Effector CD4-positive, alpha-beta T cell (primary cell): ENCODE data around the gene CCDC148.

Experiments used
- DNase-seq: peaks from one replicate; pipeline ENCODE4 v3.0.0-alpha.2; 2020

Gene CCDC148

DNA sequence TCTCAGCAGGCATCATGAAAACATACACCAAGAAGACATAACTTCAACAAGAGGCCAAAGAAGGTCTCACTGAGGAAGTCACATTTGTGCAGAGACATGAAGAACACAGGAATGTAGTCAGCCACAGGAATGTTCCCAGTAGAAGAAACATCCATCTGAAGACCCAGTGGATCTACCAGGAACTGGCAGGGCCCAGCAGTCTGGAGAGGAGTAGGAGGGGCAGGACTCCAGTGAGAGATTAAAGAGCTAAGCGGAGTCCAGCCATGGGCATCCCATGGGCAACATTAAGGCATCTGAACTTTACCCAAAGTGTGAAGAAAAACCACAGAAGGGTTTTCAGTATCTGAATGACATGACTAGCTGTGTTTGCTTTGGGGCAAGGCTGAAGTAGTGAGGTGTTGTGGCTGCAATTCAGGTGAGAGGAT lies 251.8 kb downstream of the CCDC148 start:
- DNase-seq: no peak

DNA sequence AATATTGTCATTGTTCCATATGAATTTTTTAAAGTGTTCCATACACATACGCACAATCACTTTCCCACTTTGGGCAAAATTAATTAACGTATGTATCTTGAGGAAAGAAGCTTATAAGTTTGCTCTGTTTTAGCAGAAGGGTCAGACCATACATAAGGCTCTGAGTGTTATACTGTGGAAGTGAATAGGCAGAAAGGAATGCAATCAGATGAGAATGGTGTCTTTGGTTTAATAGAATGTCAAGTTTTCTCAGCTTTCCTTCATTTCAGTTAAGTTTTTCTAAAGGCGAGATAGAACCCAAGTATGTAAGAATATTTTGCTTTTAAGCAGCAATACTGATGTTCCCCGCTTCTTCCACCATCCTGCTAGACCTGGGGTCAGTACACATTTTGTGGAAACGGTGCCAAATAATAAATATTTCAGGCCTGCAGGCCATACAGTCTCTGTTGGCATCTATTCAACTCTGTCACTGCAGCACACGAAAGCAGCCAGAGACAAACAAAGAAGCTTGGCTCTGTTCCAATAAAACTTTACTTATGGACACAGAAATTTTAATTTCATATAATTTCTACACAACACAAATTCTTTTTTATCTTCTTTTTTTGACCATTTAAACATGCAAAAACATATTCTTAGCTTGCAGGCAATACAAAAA lies 254.3 kb downstream of the CCDC148 start:
- no peak for DNase-seq

DNA sequence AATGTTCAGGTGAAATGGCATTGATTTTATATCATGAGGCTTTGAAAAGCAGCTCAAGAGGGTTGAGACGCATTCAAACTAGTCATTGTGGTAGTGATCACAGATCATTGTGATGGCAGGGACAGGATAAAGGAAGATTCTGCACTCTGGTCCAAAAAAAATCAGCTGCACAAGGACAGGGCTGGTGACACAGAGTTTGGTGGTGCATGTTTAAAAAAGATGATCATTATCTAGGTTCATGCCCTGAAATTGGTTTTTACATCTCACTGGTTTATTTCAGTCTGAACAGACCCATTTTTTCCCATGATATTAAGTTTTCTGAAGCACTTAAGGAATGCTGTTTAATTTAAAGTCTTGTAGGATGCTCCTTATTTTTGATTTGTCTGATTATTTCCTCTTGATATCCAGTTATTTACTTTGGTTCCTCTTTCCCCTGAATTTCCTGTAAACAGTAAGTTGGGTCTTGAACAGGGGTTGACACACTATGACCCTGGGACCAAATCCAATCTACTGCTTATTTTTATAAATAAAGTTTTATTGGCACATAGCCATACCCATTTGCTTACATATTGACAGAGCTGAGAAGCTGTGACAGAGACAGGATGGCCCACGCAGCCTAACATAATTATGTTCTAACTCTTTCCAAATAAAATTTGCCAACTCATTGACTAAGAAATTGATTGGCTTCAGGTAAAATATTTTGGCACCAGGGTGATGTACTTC lies 256.5 kb downstream of the CCDC148 start:
- no peak for DNase-seq

DNA sequence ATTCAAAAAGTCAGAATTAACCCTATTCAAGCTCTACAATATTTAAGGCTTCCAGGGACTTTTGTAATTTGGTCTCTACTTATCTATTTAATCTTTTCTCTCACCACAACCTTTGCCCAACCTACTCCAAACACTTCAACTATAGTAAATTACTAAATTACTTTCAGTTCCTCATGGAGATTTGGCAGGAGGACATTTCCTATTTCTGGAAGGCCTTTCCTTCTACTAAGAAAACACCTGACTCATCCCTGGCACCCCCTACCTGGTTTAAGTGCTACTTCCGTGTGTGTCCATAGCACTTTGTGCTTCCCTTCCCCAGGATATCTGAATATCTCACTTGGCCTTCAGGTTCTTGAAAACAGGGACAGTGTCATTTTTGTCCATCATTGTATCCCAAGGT lies 258.6 kb downstream of the CCDC148 start:
- no peak for DNase-seq

DNA sequence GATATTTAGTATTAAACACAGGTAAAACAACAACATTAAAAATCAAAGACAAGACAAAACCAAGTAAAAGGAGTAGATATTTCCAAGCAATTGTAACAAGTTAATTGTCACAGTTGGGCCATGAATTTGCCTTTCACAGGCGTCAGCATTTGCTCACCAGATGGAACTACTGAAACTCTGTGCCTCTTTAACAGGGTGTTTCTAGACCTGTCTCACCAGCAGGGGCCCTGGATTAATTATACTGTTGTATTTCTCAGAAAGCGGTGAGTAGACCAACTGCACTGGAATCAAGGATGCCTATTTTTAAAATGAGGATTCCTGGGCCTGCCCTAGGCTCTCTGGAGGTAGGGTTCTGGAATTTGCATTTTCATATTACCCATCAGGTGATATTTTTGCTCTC lies 262.3 kb downstream of the CCDC148 start:
- DNase-seq: no peak

DNA sequence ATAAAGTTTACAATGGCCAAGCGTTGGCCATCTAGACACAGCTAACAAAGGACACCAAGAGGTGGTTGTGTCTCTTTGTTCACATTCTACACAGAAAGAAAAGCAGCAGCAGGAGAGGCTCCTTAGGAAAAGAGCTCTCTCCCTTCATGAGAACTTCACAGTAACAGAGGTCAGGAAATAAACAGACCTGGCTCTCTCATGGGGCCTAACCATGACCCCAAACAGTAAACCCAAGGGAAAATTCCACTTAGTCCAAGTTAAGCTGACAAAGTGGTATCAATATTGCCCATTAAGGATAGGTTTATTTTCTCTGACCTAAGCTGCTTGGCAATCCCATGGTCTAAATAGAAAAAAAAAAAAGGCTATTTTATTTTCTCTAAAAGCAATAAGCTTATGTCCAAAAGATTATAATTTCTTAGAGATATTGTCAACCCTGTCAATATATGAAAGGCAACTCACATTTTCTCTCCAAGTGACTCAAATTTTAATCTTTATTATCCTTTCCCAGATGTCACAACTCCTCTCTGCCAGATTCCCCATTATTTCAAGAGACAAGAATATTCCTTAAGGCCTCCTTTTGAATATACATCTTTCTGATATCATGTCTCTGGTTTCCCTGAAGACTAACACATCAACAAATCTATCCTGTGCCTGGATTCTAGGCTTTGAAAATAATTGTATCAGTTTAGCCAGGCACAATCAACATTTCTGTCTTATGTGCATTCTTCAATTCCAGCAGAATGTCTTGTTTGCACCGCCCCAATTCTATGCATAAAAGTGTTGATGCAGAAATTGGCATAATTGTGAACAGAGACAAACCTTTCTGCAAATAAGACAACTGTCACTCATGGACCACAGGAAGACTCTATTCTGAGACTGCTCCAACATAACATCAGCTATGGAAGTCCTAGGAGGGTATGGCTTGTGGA lies 263.8 kb downstream of the CCDC148 start:
- no peak for DNase-seq

DNA sequence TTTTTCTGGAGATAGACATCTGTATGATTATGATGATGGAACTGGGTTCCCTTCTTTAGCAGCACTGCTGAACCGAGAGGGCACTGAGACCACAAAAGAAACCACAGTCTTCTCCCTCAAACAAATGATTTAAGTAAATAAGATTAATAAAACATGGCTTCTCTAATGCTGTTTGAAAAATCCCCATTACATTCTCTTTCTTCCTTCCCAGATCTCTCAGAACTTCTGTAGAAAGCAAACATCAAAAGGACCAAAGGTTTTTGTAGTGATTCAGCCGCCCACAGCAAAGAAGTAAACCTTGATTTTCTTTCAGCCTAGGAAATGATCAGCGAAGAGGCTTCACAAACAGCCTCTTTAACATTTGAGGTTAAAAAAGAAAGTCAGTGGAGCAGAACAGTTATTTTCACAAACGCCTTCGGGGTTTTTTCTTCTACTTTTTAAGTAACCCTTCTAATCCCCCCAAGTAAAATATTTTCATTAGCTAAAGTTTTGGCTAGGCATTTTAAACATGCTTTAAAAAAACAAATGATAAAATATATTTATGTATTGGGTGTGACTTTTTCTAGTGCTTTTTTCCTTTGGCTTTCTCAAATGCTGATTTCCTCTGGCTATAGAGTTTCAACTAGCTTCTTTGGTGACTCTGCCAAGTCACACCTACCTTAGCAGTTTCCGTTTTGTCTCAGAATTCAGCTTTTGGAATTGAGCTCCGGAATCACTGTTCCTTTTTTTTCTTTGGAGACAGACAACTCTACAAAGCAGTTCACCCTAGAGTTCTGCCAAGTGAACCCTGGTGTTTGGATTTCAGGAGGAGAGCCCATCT lies 265.3 kb downstream of the CCDC148 start:
- no peak for DNase-seq

DNA sequence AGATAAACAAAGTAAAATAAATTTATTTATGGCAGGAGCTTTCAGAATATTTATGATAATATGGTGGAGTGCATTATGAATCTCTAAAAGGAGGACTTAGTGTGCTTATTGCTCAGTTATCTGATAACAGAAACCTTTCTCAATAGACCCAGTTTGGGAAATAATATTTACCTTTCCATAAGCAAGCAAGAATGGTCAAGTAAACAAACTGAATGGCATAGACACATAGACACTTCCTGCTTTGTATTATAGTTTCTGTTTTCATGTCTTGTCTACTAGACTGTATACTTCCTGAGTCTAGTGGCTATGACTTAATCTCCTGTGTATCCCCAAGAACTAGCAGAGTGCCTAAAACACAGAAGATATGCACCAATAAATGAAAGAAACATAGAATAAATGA lies 267.0 kb downstream of the CCDC148 start:
- DNase-seq: no peak

DNA sequence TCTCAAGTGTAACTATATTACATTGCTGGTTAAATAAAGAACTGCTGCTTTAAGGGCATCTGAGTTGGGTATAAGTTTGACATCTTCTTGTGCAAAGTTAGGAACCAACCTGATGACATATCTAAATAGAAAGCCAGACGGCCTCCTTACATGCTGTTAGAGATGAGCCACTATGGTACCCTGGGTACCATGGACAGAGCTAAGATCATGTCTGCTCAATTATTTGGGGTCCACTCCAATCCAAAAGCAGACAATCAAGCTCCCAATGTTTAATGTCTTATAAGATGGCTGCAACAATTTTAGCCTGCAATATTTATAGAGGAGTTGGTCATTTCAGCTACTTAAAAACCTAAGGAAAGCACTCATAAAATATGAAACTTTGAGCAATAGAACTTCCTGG lies 268.6 kb downstream of the CCDC148 start:
- no peak for DNase-seq

DNA sequence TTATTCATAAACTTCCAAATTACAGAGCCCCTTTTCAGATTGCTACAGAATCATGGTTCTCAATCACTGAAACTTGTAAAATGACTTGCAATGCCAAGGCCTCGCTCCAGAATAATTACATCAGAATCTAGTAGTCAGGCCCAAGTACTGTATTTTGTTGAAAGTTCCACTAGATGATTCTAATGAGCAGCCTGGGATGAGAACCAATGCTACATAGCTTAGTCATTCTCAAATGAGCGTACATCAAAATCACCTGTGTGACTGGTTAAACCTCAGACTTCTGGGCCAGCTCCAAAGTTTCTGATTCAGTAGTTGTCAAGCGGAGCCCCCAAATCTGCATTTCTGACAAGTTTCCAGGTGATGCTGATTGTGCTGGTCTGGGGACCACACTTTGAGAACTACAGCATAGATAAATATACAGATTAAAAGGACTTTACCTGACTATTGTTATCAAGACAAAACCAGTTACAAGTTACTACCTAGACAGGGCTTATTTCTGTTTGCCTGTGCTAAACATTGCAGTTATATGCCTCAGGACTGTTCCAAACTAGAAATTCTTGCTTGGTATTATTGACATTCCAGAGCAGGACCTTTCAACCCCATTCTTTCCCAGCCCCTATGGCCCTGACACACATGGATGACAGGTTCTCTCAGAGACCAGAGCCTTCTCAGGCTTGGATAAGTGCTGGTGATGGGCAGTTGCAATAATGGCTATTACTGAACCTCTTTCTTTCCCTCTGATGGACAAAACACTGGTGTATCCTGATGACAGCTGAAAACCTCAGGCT lies 271.8 kb downstream of the CCDC148 start:
- no peak for DNase-seq

DNA sequence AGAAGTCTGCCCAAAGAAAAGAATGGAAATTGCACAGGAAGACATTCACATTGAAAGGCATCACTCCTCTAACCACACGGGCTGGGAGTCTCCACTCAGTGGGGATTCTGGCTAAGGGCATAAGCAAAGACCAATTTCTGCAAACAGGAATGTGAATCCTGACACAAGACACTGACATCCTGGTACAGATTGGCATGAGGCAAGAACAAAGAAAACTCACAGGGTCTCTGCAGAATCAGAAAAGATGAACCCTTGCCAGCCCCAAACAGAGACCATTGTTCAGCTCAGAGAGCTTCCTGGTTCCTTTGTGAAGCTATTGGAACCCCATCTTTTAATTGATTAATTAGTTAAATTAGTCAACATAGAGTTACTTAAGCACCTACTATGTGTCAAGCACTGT lies 272.6 kb downstream of the CCDC148 start:
- no peak for DNase-seq

DNA sequence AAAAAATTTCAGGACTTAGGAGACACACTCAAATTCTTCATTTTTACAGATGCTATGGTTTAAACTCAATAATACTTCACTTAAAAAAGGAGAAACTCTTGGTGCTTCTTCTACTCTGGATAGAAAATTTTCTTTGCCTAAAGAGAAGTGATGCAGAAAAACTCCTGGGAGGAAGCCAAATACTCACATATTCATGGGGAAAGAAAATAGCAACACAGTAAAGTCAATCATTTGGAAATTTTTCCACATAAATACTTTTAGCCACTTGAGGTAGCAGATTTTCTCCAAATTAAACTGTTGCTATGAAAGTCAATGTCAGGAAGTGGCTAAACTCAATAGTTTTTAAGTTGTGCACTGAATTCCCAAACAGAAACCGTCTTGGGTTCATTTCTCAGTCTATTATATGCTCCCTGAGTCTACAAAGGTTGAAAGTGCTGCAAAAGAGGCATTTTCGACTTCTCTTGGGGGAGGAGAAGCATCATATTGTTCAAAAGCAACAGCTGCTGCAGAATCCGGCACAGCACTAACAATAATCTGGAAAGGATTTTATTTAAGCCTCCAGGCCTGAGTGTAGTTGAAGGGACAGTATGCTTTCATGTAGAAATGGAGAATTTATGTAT lies 273.8 kb downstream of the CCDC148 start:
- DNase-seq: no peak

DNA sequence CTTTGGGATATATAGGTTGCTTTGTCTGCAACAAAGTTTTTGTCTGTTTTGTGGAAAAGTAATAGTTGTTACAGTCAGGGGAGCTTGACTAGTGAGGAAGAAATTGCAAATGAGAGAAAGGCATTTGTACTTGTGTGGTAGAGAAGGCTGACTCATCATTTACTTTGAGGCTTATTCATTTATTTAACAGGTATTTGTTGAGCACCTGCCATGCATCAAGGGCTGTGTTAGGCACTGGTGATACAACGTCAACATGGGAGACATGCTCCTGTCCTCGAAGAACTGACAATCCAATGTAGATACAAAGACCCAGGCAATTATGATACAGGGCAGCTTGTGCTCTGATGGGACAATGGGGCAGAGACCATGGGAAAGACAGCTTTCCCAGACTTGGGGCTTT lies 275.4 kb downstream of the CCDC148 start:
- DNase-seq: no peak

DNA sequence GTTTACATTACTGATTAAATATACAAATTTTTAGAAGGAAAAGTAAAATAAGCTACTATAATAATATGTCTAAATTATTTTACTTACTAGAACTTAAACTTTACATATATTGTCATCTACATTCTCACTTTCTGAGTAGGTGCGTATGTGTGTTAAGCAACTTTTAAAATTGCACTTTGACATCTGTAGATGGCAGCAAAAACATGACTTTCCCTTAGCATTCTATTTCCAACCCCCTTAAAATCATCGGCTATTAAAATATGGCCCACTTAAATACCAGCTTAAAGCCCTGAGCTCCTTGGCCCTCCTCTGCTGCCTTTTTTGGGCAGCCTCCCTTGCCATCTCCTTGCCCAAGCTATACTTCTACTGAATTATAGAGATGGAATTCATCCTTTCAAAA lies 276.9 kb downstream of the CCDC148 start:
- no peak for DNase-seq

DNA sequence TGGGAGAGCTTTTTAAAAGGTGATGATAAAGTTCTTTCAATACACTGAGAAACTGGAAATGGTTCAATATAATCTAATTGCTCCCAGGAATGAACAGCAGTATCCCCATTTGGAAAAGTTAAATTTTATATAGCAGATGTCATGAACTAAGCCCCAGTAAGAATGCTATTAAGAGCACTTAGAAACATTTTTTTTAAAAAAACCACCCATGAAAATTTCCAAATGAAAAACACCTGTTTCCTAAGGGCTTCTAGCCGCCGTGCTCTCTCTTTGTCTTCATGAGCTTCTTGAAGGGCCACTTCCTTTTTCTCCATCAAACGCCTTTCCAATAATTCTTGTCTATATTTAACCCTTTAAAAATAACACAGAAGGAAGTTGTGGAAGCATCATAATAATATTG lies 277.9 kb downstream of the CCDC148 start:
- no peak for DNase-seq

DNA sequence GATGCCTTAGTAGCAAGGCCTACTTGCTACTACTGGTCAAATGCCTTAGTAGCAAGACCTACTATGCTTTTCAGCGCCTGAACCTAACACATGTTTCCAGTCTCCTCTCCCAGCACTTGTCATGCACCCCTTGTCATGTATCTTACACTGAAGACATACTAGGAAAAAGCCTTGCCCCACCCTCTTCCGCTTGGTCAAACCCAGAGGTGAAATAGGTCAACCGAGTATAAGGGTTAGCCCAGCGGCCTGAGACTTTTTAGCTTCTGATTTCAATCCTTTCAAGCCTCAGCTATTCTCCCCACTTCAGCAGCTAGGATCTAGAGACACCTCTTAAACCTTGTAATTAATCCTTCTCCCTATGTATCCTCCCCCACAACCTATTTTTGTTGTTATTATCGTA lies 281.6 kb downstream of the CCDC148 start:
- no peak for DNase-seq

DNA sequence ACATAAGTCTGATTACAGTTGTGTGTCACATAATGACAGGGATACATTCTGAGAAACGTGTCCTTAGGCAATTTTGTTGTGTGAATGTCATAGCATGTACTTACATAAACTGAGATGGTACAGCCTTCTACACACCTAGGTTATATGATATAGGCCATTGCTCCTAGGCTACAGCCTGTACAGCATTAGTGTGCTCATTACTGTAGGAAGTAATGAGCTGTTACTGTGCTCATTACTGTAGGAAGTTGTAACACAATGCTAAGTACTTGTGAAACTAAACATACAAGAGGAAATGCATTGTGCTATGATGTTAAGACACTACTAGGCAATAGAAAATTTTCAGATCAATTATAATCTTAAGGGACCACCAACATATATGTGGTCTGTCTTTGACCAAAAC lies 282.1 kb downstream of the CCDC148 start:
- DNase-seq: no peak

DNA sequence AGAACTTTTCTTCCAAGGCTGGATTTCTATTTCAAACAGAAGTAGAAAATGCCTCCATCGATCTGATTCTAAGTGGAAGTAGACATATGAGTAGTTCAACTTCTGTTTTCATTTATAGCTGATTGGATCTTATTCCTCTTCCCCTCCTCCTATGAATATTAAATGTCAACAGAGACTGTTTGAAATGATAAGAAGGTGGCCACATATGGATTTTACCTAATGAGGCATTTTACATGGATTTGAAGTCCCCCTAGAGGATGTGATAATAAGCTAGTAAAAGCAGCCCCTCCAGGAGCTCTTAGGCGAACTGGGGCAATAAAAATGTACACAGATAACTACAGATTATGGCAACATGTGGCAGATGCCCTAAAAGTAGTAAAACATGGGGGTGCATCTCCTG lies 283.8 kb downstream of the CCDC148 start:
- no peak for DNase-seq

DNA sequence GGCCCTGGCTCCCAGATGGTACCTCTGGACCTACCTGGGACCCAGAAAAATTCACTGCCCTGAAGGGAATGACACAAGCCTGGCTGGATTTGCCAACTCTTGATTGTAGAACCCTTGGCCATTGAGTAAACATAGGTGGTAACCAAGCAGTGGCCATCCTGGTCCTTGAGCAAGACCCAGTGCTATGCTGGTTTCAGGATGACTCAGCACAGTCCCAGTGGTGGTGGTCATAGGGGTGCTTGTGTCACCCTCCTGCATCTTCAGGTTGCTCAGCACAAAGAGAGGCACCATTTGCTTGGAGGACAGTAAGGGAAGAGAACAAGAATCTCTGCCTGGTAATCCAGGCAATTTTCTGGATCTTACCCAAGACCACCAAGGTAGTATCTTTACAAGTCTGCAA lies 302.0 kb downstream of the CCDC148 start:
- DNase-seq: no peak

DNA sequence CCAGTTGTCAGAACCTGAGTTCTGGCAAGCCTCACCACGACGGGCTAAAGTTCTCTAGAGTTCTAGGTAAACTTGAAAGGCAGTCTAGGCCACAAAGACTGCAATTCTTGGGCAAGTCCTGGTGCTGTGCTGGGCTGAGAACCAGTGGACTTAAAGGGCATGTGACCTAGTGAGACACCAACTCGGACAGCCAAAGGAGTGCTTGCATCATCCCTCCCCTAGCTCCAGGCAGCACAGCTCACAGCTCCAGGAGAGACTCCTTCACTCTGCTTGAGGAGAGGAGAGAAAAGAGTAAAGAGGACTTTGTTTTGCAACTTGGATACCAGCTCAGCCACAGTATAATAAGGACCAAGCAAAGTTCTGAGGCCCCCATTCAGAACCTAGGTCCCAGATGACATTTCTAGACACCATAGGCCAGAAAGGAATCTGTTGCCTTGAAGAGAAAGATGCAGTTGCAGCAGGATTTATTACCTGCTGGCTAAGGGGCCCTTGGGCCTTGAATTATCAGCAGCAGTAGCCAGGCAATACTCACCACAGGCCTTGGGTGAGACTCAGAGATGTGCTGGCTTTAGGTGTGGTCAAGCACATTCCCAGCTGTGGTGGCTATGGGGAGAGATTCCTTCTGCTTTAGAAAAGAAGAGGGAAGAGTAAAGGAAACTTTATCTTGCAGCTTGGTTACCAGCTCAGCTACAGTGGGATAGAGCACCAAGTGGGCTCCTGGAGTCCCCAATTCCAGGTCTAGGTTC lies 303.1 kb downstream of the CCDC148 start:
- no peak for DNase-seq
